Kidney epithelial cell (primary cell): ENCODE measurements around the gene ELP2. TPM values are rescaled to one million over a fixed set of nuclear protein-coding genes. Genes with fewer than 3 reads are reported as not detected.
A peak's percentile ranks its signal among the peaks of the same experiment; 100 is the strongest.

ENCODE experiments used
- DNase-seq: peaks from one replicate; pipeline ENCODE4 v3.0.0-alpha.2; 2010; ENCODE audit warnings: low read depth
- H3K27me3 ChIP-seq: 2 replicates; pipeline ENCODE4 v1.6.0; 2011; ENCODE audit warnings: low read length; ENCODE audit not compliant: control insufficient read depth, insufficient read depth
- H3K36me3 ChIP-seq: 2 replicates; pipeline ENCODE4 v1.5.1; 2011; ENCODE audit warnings: low read length; ENCODE audit not compliant: control insufficient read depth, insufficient read depth
- H3K4me3 ChIP-seq: 2 replicates; pipeline ENCODE4 v1.5.1; 2011; ENCODE audit warnings: low read depth, mild to moderate bottlenecking, control low read depth, low read length
- total RNA-seq: library from RNA; depleted of rRNA; stranded (reverse); fragments of >200 nt; gene quantifications from 2 replicates; pipeline ENCODE4 v1.2.3, GENCODE V29; 2015
- TF ChIP-seq, protein P1 (sequence below): IDR thresholded peaks from 2 replicates; pipeline ENCODE4 v1.5.1; 2011; ENCODE audit warnings: mild to moderate bottlenecking, moderate library complexity, low read length, control low read depth, inconsistent platforms; ENCODE audit not compliant: insufficient read depth, poor library complexity, severe bottlenecking

Gene ELP2
- total RNA-seq, 1 donor from 2014 or later = 63.9 TPM

DNA sequence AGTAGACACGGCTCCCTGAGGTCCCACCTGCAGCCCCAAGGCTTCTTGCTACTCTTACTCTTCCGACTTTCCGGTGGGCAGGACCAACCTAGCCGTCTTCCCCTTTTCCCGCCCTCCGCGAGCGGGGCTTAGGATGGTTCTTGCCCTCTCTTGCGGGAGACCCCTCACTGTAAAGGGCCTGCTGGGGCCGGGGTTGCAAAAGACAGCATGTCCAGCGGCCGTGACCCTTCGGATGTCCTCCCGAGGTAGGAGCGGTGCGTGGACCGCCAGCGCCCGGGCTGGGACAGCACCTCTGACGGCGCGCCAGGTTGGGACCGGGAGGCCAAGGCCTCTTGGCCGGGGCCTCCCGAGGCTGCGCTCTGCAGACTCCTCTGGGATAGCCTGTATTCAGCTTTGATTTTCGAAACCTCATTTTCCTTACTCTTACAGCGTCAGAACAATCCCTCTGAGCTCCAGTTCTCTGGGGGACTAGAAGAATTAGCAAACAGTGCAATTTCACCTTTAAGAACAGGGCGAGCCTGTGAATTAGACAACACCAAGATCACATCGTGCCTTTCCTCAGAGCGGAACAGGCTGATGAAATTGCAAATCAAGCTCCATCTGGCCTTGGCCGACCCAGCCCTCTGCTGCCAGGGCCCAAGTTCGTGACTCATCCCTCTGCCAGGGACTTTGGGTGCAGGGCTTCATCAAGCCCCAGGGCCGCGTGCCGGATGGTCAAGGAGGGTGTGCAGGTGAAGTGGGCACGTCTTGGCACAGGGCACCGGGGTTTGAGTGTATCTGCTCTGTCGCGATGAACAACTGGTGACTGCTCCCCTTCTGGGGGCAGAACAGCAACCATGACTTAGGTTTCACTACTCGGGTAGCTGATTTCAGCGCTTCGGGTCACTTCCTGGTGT lies 58.4 kb downstream of the ELP2 start:
- Histone ChIP-seq H3K36me3 (no peaks in the 10 kb centered on the region), H3K4me3 (peak overlapping the region; percentile 75), H3K27me3 (no peaks in the 10 kb centered on the region)
- TF ChIP-seq, protein P1, sequence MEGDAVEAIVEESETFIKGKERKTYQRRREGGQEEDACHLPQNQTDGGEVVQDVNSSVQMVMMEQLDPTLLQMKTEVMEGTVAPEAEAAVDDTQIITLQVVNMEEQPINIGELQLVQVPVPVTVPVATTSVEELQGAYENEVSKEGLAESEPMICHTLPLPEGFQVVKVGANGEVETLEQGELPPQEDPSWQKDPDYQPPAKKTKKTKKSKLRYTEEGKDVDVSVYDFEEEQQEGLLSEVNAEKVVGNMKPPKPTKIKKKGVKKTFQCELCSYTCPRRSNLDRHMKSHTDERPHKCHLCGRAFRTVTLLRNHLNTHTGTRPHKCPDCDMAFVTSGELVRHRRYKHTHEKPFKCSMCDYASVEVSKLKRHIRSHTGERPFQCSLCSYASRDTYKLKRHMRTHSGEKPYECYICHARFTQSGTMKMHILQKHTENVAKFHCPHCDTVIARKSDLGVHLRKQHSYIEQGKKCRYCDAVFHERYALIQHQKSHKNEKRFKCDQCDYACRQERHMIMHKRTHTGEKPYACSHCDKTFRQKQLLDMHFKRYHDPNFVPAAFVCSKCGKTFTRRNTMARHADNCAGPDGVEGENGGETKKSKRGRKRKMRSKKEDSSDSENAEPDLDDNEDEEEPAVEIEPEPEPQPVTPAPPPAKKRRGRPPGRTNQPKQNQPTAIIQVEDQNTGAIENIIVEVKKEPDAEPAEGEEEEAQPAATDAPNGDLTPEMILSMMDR = no peak
- DNase-seq = no peak

DNA sequence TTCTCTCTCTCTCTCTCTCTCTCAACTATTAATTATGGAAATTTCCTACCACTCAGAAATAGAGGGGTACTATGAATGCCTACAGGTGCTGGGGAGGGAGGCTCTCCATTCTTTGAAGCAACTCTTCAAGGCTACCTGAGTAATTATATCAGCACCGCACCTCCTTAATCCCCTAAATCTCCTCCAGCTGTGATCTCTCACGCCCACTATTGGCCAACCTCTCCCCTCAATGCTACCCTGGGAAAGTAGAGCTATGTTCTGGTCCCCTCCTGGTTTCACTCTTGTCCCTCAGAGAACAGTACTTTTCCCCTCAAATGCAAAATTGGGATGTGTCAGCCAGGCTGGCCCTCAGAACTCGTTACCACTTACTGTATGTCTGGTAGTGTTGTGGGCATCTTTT lies 59.2 kb downstream of the ELP2 start:
- H3K4me3 ChIP-seq = no peak overlapping the region

DNA sequence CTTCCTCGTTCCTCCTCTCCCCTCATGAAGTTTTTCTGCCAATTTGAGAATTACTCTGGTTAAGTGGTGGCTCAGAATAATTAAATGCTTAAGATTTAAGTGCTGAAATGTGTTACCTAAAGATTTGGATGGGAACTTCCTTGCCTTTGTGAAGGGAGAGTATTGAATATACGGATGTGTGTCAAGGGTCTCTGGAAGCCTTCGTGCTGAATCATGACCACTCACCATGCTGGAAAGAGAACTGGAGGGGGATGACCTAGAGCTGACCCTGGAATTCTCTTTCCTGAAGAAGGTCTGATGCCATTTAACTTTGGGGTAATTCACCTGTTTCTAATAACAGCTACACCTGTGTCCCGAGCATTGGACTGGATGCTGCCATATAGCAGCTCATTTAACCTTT lies 59.8 kb downstream of the ELP2 start:
- no peaks in the 10 kb centered on the region for H3K36me3 ChIP-seq
- no peaks in the 10 kb centered on the region for H3K27me3 ChIP-seq
- no peak for DNase-seq
- no peak overlapping the region for H3K4me3 ChIP-seq
- TF ChIP-seq, protein P1 = no peak

More for the DNA sequence above, 59.2 kb downstream of the ELP2 start:
- Histone ChIP-seq H3K27me3 (no peaks in the 10 kb centered on the region), H3K36me3 (no peaks in the 10 kb centered on the region)
- TF ChIP-seq, protein P1 = no peak
- DNase-seq = no peak

DNA sequence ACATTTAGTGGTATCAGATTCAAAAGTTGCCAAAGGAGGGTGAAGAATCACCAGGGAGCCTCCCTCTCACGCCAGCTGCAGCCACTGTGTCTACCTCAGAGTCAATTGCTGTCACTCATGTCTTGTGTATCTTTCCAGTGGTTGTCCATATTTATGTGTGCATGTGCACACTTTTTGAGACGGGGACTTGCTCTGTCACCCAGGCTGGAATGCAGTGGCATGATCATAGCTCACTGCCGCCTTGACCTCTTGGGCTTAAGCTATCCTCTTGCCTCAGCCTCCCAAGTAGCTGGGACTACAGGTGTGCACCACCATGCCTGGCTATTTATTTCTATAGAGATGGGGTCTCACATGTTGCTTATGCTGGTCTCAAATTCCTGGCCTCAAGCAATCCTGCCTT lies 61.6 kb downstream of the ELP2 start:
- no peak for DNase-seq
- Histone ChIP-seq H3K4me3 (no peak overlapping the region), H3K27me3 (no peaks in the 10 kb centered on the region), H3K36me3 (no peaks in the 10 kb centered on the region)
- TF ChIP-seq, protein P1 = no peak

DNA sequence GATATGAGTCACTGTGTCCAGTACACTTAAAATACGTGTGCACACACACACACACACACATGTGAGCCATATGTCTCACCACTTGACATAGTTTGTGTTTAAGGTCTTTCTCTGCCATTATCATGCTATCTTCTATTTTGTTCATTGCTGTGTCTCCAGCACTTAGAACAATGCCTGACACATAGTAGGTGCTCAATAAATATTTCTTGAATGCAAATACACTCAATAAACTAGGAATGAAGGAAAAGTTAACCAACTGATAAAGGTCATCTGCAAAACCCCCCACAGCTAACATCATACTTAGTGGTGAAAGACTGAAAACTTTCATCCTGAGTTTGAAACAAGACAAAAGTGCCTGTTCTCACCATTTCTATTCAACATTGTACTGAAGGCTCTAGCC lies 62.0 kb downstream of the ELP2 start:
- Histone ChIP-seq H3K27me3 (no peaks in the 10 kb centered on the region), H3K4me3 (no peak overlapping the region), H3K36me3 (no peaks in the 10 kb centered on the region)
- no peak for DNase-seq
- TF ChIP-seq, protein P1 = no peak
